PC-9 (cell line): ENCODE results near the gene TMEM203. TPM values are rescaled to one million over a fixed set of nuclear protein-coding genes. Genes with fewer than 3 reads are reported as not detected.
A peak's percentile ranks its signal among the peaks of the same experiment; 100 is the strongest.

ENCODE experiments used
- BruUV-seq: library from RNA; stranded (reverse); fragments of 400-500 nt; replicated peaks from 2 replicates; lab custom pipeline; 2021; lab: Mats Ljungman, UMichigan
- CTCF ChIA-PET: fragments of 300-600 bp; sonication (Branson Sonifier 250); formaldehyde crosslinking; loops from one replicate; lab custom pipeline; 2022; ENCODE audit warnings: antibody characterized with exemption; lab: Charles Lee
- POLR2A ChIA-PET: fragments of 300-600 bp; sonication (Branson Sonifier 250); formaldehyde crosslinking; loops from one replicate; lab custom pipeline; 2022; ENCODE audit warnings: antibody characterized with exemption; ENCODE audit not compliant: unreplicated experiment; lab: Charles Lee
- DNase-seq, 2 experiments: peaks; one replicate each; pipeline versions ENCODE4 v3.0.0 to v3.0.0-alpha.2; 2015 to 2022; ENCODE audit warnings: mixed read lengths in 1 of 2
- H2AFZ ChIP-seq: fragments of 200-600 bp; sonication (generic); 2 replicates; pipeline ENCODE4 v1.8.1; 2017; ENCODE audit warnings: antibody characterized with exemption
- H3F3A ChIP-seq: fragments of 200-600 bp; sonication (generic); 2 replicates; pipeline ENCODE4 v1.8.1; 2017; ENCODE audit warnings: antibody characterized with exemption, mild to moderate bottlenecking, low read depth; ENCODE audit not compliant: insufficient read depth
- H3K27ac ChIP-seq: fragments of 200-600 bp; sonication (generic); 2 replicates; pipeline ENCODE4 v1.6.1; 2016; ENCODE audit warnings: mixed run types
- H3K27me3 ChIP-seq: fragments of 200-600 bp; sonication (generic); 2 replicates; pipeline ENCODE4 v1.6.1; 2016; ENCODE audit warnings: low read depth, mixed run types; ENCODE audit not compliant: insufficient read depth
- H3K36me3 ChIP-seq: fragments of 200-600 bp; sonication (generic); 2 replicates; pipeline ENCODE4 v1.6.1; 2016; ENCODE audit warnings: low read depth, mixed run types
- H3K4me1 ChIP-seq: fragments of 200-600 bp; sonication (generic); replicated peaks from 2 replicates; pipeline ENCODE4 v1.6.1; 2016; ENCODE audit warnings: mixed run types; ENCODE audit not compliant: insufficient read depth
- H3K4me2 ChIP-seq: fragments of 200-600 bp; sonication (generic); 2 replicates; pipeline ENCODE4 v1.6.1; 2017; ENCODE audit warnings: mixed run types
- H3K4me3 ChIP-seq: fragments of 200-600 bp; sonication (generic); 2 replicates; pipeline ENCODE4 v1.6.1; 2016; ENCODE audit warnings: mixed run types
- H3K79me2 ChIP-seq: fragments of 200-600 bp; sonication (generic); 2 replicates; pipeline ENCODE4 v1.6.1; 2017; ENCODE audit warnings: low read depth, mixed run types
- H3K9me2 ChIP-seq: fragments of 200-600 bp; sonication (generic); 2 replicates; pipeline ENCODE4 v1.8.1; 2017; ENCODE audit warnings: mild to moderate bottlenecking; ENCODE audit not compliant: insufficient read depth
- H3K9me3 ChIP-seq: fragments of 200-600 bp; sonication (generic); 2 replicates; pipeline ENCODE4 v1.8.1; 2016; ENCODE audit warnings: low read depth; ENCODE audit not compliant: insufficient read depth
- H4K20me1 ChIP-seq: fragments of 200-600 bp; sonication (generic); 2 replicates; pipeline ENCODE4 v1.8.1; 2017; ENCODE audit not compliant: insufficient read depth
- EZH2 ChIP-seq: fragments of 200-600 bp; sonication (generic); IDR thresholded peaks from 2 replicates; pipeline ENCODE4 v1.8.0; 2017; ENCODE audit warnings: antibody characterized with exemption, low read depth
- intact Hi-C: fragments of 100-400 bp; cut with micrococcal nuclease; formaldehyde crosslinking; loops from one replicate; pipeline ENCODE4 v1.10.0; 2022; ENCODE audit not compliant: unreplicated experiment
- total RNA-seq: library from RNA; stranded (reverse); gene quantifications from 2 replicates; pipeline ENCODE4 v1.2.3, GENCODE V29; 2021
- TF ChIP-seq, protein P1 (sequence below): fragments of 200-600 bp; sonication (generic); conservative IDR thresholded peaks from 2 replicates; pipeline ENCODE4 v1.6.1; 2017; ENCODE audit warnings: mixed run types, antibody characterized with exemption, mild to moderate bottlenecking, moderate library complexity

TMEM203 gene
- total RNA-seq, 1 experiment from 2014 or later: 45.5 TPM

GRCh38 chr9:137167747-137168572 lies 37.5 kb downstream of the TMEM203 start:
- no peaks in the 10 kb centered on the region for H3K9me3 ChIP-seq
- no peaks in the 10 kb centered on the region for H3K27me3 ChIP-seq
- no peaks in the 10 kb centered on the region for H4K20me1 ChIP-seq
- intact Hi-C loops: loop anchor here (5.0 kb wide), 1 partner anchor 41 kb away; no protein-coding TSS in a partner anchor
- H3F3A ChIP-seq: 0 out of 2 replicates have a peak, but pooled peaks cover 5% of the 10 kb centered on the region
- no peaks in the 10 kb centered on the region for H3K36me3 ChIP-seq
- TF ChIP-seq EZH2: no peak
- TF ChIP-seq, protein P1, sequence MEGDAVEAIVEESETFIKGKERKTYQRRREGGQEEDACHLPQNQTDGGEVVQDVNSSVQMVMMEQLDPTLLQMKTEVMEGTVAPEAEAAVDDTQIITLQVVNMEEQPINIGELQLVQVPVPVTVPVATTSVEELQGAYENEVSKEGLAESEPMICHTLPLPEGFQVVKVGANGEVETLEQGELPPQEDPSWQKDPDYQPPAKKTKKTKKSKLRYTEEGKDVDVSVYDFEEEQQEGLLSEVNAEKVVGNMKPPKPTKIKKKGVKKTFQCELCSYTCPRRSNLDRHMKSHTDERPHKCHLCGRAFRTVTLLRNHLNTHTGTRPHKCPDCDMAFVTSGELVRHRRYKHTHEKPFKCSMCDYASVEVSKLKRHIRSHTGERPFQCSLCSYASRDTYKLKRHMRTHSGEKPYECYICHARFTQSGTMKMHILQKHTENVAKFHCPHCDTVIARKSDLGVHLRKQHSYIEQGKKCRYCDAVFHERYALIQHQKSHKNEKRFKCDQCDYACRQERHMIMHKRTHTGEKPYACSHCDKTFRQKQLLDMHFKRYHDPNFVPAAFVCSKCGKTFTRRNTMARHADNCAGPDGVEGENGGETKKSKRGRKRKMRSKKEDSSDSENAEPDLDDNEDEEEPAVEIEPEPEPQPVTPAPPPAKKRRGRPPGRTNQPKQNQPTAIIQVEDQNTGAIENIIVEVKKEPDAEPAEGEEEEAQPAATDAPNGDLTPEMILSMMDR: no peak
- H3K27ac ChIP-seq: no peak overlapping the region
- peak in 1 of 2 experiments; percentile 70 for DNase-seq
- BruUV-seq: no TSS peak
- H3K4me1 ChIP-seq: peaks cover 6% of the 10 kb centered on the region; the same call in 1 of the 2 replicates
- ChIA-PET CTCF (interaction anchor here (0.5 to 0.7 kb wide), 2 partner anchors 11 to 332 kb away, joined by 4 read pairs; no protein-coding TSS in a partner anchor), POLR2A (interaction anchor here (0.6 to 0.7 kb wide), 5 partner anchors 38 to 80 kb away, joined by 4 to 6 read pairs (median 4); no protein-coding TSS in a partner anchor)
- H3K79me2 ChIP-seq: no peaks in the 10 kb centered on the region
- no peaks in the 10 kb centered on the region for H3K9me2 ChIP-seq
- no peak overlapping the region for H2AFZ ChIP-seq
- peak overlapping the region; percentile 75; the same call in 1 of the 2 replicates for H3K4me3 ChIP-seq
- peak overlapping the region; percentile 99 for H3K4me2 ChIP-seq

DNA sequence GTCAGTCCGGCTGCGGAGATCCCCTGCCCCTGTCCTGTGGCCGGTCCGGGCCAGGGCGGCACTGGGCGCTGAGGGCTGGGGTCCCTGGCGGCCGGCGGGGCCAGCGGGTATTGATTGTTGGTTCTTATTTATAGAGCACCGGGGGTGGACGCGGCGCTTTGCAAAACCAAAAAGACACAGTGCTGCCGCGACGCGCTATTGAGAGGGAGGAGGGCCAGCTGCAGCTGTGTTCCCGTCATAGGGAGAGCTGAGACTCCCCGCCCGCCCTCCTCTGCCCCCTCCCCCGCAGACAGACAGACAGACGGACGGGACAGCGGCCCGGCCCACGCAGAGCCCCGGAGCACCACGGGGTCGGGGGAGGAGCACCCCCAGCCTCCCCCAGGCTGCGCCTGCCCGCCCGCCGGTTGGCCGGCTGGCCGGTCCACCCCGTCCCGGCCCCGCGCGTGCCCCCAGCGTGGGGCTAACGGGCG lies 38.1 kb downstream of the TMEM203 start:
- no peak overlapping the region for H3K27ac ChIP-seq
- H2AFZ ChIP-seq: no peak overlapping the region
- BruUV-seq: no TSS peak
- H3K79me2 ChIP-seq: no peaks in the 10 kb centered on the region
- H3K9me2 ChIP-seq: no peaks in the 10 kb centered on the region
- no peak for TF ChIP-seq EZH2
- H3F3A ChIP-seq: 0 out of 2 replicates have a peak, but pooled peaks cover 5% of the 10 kb centered on the region
- peak overlapping the region; percentile 99; the same call in 1 of the 2 replicates for H3K4me2 ChIP-seq
- no peaks in the 10 kb centered on the region for H3K4me1 ChIP-seq
- H3K27me3 ChIP-seq: no peaks in the 10 kb centered on the region
- H3K9me3 ChIP-seq: no peaks in the 10 kb centered on the region
- H3K36me3 ChIP-seq: no peaks in the 10 kb centered on the region
- intact Hi-C loops: loop anchor here (5.0 kb wide), 1 partner anchor 40 kb away; no protein-coding TSS in a partner anchor
- no peak for DNase-seq
- H4K20me1 ChIP-seq: no peaks in the 10 kb centered on the region
- ChIA-PET POLR2A (no interaction called here), CTCF (no interaction called here)
- no peak overlapping the region for H3K4me3 ChIP-seq

DNA sequence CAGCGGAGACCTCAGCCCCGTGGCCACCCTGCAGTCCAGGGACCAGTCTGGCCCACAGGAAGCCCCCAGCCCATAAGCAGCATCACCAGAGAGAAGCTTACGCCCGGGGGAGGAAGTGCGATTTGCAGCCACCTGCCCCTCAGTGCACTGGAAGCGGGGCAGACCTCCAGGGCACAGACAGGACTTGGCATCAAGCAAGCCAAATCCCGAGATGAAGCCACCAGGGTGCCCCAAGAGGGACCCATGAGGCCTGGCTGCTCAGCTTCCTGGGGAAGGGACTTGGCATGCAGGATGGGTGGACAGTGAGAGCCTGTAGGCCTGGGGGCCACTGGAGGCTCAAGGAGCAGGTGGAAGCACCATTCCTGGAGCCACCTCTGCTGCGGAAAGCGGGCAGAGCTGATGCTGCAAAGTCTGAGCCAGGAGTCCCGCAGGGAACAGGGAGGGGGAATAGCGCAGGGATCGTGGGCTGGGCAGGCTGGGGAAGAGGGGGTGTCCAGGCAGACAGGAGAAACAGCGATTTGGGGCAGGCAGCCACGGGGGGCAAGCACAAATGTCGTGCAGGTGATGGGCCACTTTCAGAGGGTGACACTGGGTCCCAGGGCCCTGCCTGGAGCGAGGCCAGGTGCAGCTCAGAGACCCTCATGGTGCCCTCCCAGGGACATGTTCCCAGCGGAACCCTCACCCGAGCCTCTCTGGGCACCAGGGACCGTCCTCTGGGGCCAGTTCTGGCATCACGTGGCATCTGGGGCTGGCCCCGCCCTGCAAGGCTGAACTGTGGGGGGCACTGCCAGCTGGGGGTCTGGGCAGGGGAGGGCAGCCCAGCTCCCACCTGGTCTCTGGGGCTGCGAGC lies 38.8 kb downstream of the TMEM203 start:
- no peak overlapping the region for H3K4me2 ChIP-seq
- H3F3A ChIP-seq: 0 out of 2 replicates have a peak, but pooled peaks cover 5% of the 10 kb centered on the region
- intact Hi-C loops: loop anchor here (5.0 kb wide), 1 partner anchor 39 kb away; no protein-coding TSS in a partner anchor
- H3K4me1 ChIP-seq: no peaks in the 10 kb centered on the region
- DNase-seq: no peak
- BruUV-seq: no TSS peak
- no peak overlapping the region for H3K27ac ChIP-seq
- H3K79me2 ChIP-seq: no peaks in the 10 kb centered on the region
- CTCF ChIA-PET: interaction anchor here (0.5 kb wide), 1 partner anchor 39 kb away, joined by 14 read pairs; no protein-coding TSS in a partner anchor
- POLR2A ChIA-PET: no interaction called here
- H3K4me3 ChIP-seq: no peak overlapping the region
- no peaks in the 10 kb centered on the region for H3K36me3 ChIP-seq
- no peaks in the 10 kb centered on the region for H3K9me2 ChIP-seq
- no peaks in the 10 kb centered on the region for H4K20me1 ChIP-seq
- no peaks in the 10 kb centered on the region for H3K27me3 ChIP-seq
- no peak overlapping the region for H2AFZ ChIP-seq
- no peaks in the 10 kb centered on the region for H3K9me3 ChIP-seq
- TF ChIP-seq EZH2: no peak
- TF ChIP-seq, protein P1: no peak
